ENCODE results near the gene PRKG1. TPM values are rescaled to one million over a fixed set of nuclear protein-coding genes. Genes with fewer than 3 reads are reported as not detected.

Gene PRKG1
- total and polyA plus RNA-seq, 8 donors: 1.2 to 9.6 (median 2.9) TPM

DNA sequence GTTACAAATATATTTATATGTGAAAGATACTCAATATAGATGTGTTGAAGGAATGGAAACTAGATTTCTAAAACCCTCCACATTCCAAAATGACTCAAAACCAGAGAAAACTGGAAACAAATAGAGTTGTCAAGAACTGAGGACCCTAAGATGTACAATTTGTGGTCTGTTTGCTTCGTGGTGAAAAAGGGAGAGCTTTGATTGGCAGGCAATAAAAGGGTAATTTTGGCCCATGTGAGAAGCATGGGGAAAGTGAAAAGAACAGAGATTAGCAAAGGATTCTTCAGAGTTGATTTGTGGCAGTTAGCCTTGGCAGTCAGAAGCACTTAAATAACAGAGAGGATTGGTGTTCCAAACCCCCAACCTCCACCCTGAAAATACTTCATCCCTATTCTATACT lies 1202.7 kb downstream of the PRKG1 start:
- TF ChIP-seq, protein P1, sequence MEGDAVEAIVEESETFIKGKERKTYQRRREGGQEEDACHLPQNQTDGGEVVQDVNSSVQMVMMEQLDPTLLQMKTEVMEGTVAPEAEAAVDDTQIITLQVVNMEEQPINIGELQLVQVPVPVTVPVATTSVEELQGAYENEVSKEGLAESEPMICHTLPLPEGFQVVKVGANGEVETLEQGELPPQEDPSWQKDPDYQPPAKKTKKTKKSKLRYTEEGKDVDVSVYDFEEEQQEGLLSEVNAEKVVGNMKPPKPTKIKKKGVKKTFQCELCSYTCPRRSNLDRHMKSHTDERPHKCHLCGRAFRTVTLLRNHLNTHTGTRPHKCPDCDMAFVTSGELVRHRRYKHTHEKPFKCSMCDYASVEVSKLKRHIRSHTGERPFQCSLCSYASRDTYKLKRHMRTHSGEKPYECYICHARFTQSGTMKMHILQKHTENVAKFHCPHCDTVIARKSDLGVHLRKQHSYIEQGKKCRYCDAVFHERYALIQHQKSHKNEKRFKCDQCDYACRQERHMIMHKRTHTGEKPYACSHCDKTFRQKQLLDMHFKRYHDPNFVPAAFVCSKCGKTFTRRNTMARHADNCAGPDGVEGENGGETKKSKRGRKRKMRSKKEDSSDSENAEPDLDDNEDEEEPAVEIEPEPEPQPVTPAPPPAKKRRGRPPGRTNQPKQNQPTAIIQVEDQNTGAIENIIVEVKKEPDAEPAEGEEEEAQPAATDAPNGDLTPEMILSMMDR (IDR thresholded peaks at IDR 0.05): no peak
- no peak for ATAC-seq
- Histone ChIP-seq H3K27me3 (no peaks in the 10 kb centered on the region), H3K4me3 (no peak overlapping the region), H3K9me3 (no peaks in the 10 kb centered on the region), H3K36me3 (no peaks in the 10 kb centered on the region), H3K4me1 (no peaks in the 10 kb centered on the region), H3K27ac (no peak overlapping the region)
- WGBS, 2 donors: 33% methylated on average over 1 of the region's 1 CpG
- no peak for FAIRE-seq
- DNase-seq: no peak
- intact Hi-C loops (cut with DNase I): no loop called here

DNA sequence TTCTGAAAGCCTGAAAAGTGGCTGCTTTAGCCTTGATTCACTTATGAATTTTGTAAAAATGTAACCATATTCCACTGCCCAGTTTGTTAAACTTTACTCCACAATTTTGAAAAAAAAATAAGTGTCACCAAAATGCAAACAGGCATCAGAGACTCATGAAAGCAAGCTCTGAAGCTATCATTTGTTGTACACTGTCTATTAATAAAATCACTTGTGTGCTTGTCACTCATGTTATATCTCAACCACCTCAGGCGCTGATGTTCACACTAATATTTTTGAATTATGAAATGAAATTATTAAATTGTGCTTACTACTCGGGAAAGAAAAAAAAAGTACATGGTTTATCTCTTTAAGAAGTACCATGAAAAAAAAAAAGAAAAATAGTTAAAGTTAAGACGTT lies 1205.3 kb downstream of the PRKG1 start:
- 59 to 60% methylated on average over 3 of the region's 3 CpGs for WGBS, 2 donors

DNA sequence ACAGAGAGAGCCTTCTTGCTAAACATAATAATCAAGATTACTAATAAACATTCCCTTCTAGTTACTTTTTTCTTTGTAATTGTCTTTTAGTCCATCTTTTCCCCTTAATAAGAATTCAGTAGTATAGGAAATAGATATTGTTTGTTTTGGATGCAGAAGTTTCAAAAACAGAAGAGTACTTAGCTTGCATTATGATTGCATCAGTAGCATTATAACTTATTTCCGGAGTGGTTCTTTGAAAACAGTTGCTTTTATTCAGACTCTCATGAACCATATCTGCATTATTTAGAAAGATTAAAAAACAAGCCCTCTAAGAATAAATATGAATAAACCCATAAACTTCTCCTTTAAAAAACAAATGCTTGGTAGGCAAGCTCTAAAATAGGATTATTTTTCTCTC lies 1205.8 kb downstream of the PRKG1 start:
- no peaks in the 10 kb centered on the region for H3K9me3 ChIP-seq
- no peaks in the 10 kb centered on the region for H3K36me3 ChIP-seq
- no peak for FAIRE-seq
- H3K4me3 ChIP-seq: no peak overlapping the region
- TF ChIP-seq, protein P1 (IDR thresholded peaks at IDR 0.05): no peak
- H3K27ac ChIP-seq: no peak overlapping the region
- DNase-seq: no peak
- no peaks in the 10 kb centered on the region for H3K27me3 ChIP-seq
- ATAC-seq: no peak
- no peaks in the 10 kb centered on the region for H3K4me1 ChIP-seq
- WGBS, 2 donors: 91 to 96% methylated on average over 1 of the region's 1 CpG
- intact Hi-C loops (cut with DNase I): no loop called here

More for the DNA sequence above, 1205.3 kb downstream of the PRKG1 start:
- Histone ChIP-seq H3K27me3 (no peaks in the 10 kb centered on the region), H3K27ac (no peak overlapping the region), H3K36me3 (no peaks in the 10 kb centered on the region), H3K9me3 (no peaks in the 10 kb centered on the region), H3K4me3 (no peak overlapping the region), H3K4me1 (no peaks in the 10 kb centered on the region)
- DNase-seq (no peak), ATAC-seq (no peak), FAIRE-seq (no peak)
- intact Hi-C loops (cut with DNase I): no loop called here
- TF ChIP-seq, protein P1 (IDR thresholded peaks at IDR 0.05): no peak

GRCh38 chr10:52283174-52283573 lies 1208.9 kb downstream of the PRKG1 start:
- no peaks in the 10 kb centered on the region for H3K36me3 ChIP-seq
- no peak overlapping the region for H3K27ac ChIP-seq
- DNase-seq (no peak), FAIRE-seq (no peak), ATAC-seq (no peak)
- no peaks in the 10 kb centered on the region for H3K4me1 ChIP-seq
- no peaks in the 10 kb centered on the region for H3K27me3 ChIP-seq
- H3K4me3 ChIP-seq: no peak overlapping the region
- intact Hi-C loops (cut with DNase I): no loop called here
- TF ChIP-seq, protein P1 (IDR thresholded peaks at IDR 0.05): no peak
- WGBS, 2 donors: 85 to 87% methylated on average over 2 of the region's 2 CpGs
- H3K9me3 ChIP-seq: no peaks in the 10 kb centered on the region

DNA sequence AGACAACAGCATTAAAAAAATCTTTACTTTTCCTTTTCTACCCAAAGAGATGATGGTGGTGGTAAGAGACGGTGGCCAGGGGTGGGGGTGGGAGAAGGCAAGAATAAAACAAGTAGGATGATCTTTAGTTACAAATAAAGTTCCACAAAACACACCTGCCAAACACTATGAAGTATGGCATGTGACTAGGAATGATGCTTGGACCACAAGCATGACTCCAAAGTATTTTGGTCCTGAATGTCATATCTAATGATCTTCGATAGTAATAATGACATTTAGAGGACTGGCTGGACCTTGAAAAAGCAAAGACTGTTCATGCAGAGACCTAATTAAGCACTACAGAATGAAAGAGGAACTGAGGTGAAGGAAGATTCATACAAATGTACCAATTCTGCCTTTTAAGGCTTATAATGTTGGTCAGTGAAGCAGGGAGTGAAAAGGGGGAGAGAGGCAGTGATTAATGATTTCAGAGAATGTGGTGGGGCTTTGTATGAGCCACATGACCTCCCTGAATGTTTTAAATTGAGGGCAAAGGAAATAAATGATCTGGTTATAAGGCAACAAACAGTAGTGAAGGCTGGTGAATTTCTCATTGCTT lies 1210.2 kb downstream of the PRKG1 start:
- FAIRE-seq (no peak), DNase-seq (no peak), ATAC-seq (no peak)
- intact Hi-C loops (cut with DNase I): no loop called here
- no peaks in the 10 kb centered on the region for H3K36me3 ChIP-seq
- H3K27ac ChIP-seq: no peak overlapping the region
- H3K9me3 ChIP-seq: no peaks in the 10 kb centered on the region
- no peaks in the 10 kb centered on the region for H3K4me1 ChIP-seq
- TF ChIP-seq, protein P1 (IDR thresholded peaks at IDR 0.05): no peak
- H3K27me3 ChIP-seq: no peaks in the 10 kb centered on the region
- H3K4me3 ChIP-seq: no peak overlapping the region
- WGBS, 2 donors: 91 to 92% methylated on average over 2 of the region's 2 CpGs
